CD14-positive monocyte (primary cell): ENCODE results near the gene CNPY1. TPM values are rescaled to one million over a fixed set of nuclear protein-coding genes. Genes with fewer than 3 reads are reported as not detected.

ENCODE experiments used
- DNase-seq, 3 donors: peaks; one replicate each; pipeline ENCODE4 v3.0.0-alpha.2; 2011 to 2022
- H2AFZ ChIP-seq: 2 replicates; pipeline ENCODE4 v1.6.0; 2012; ENCODE audit warnings: mild to moderate bottlenecking, low read depth, low read length, inconsistent platforms; ENCODE audit not compliant: insufficient read depth, poor library complexity, severe bottlenecking
- H3K27ac ChIP-seq, 2 donors: 1 replicate in 1 of 2; 2 replicates in 1 of 2; pipeline ENCODE4 v1.5.1; 2012 to 2013; ENCODE audit warnings: low read length in 2 of 2, control low read depth in 1 of 2, inconsistent platforms in 1 of 2, low read depth in 1 of 2, mild to moderate bottlenecking in 1 of 2
- H3K27me3 ChIP-seq, 2 donors: one replicate each; pipeline versions ENCODE4 v1.6.0 to v1.6.1; 2011 to 2013; ENCODE audit warnings: low read length in 2 of 2; ENCODE audit not compliant: control insufficient read depth in 2 of 2, insufficient read depth in 2 of 2
- H3K36me3 ChIP-seq, 2 donors: replicated peaks in 1 of 2; 1 replicate in 1 of 2; 2 replicates in 1 of 2; pipeline versions ENCODE4 v1.5.1 to v1.6.1; 2012 to 2013; ENCODE audit warnings: low read length in 2 of 2, control low read depth in 1 of 2, inconsistent platforms in 1 of 2, mild to moderate bottlenecking in 1 of 2; ENCODE audit not compliant: insufficient read depth in 2 of 2, control insufficient read depth in 1 of 2
- H3K4me1 ChIP-seq, 2 donors: 1 replicate in 1 of 2; 2 replicates in 1 of 2; pipeline versions ENCODE4 v1.5.1 to v1.6.1; 2012 to 2013; ENCODE audit warnings: low read length in 2 of 2, control low read depth in 1 of 2, inconsistent platforms in 1 of 2, mild to moderate bottlenecking in 1 of 2, moderate library complexity in 1 of 2; ENCODE audit not compliant: insufficient read depth in 2 of 2, control insufficient read depth in 1 of 2
- H3K4me2 ChIP-seq: replicated peaks from 2 replicates; pipeline ENCODE3; 2012; ENCODE audit warnings: low read length, moderate library complexity, mild to moderate bottlenecking; ENCODE audit not compliant: poor library complexity, severe bottlenecking; ENCODE audit errors: extremely low read depth
- H3K4me3 ChIP-seq, 3 experiments: fragments of 200-600 bp in 1 of 3; sonication (generic) in 1 of 3; replicated peaks in 1 of 3; 1 replicate in 2 of 3; 2 replicates in 1 of 3; pipeline ENCODE4 v1.5.1; 2011 to 2013; ENCODE audit warnings: low read length in 3 of 3, mild to moderate bottlenecking in 3 of 3, control low read depth in 2 of 3, low read depth in 2 of 3, inconsistent platforms in 1 of 3, moderate library complexity in 1 of 3
- H3K79me2 ChIP-seq: 2 replicates; pipeline ENCODE4 v1.6.0; 2012; ENCODE audit warnings: mild to moderate bottlenecking, control low read depth, inconsistent platforms, low read length, moderate library complexity; ENCODE audit not compliant: insufficient read depth
- H3K9ac ChIP-seq: 2 replicates; pipeline ENCODE4 v1.6.0; 2017; ENCODE audit warnings: low read length, mild to moderate bottlenecking; ENCODE audit not compliant: insufficient read depth, poor library complexity, severe bottlenecking
- H3K9me3 ChIP-seq, 2 donors: replicated peaks in 1 of 2; 1 replicate in 1 of 2; 2 replicates in 1 of 2; pipeline versions ENCODE4 v1.5.1 to v1.6.1; 2012 to 2013; ENCODE audit warnings: low read length in 2 of 2, control low read depth in 1 of 2; ENCODE audit not compliant: control insufficient read depth in 1 of 2, insufficient read depth in 1 of 2
- H4K20me1 ChIP-seq: 2 replicates; pipeline ENCODE4 v1.6.0; 2012; ENCODE audit warnings: mild to moderate bottlenecking, low read length, control low read depth, moderate library complexity; ENCODE audit not compliant: insufficient read depth
- H3K27ac Mint-ChIP-seq, 7 donors: one replicate each; pipeline ENCODE4 v1.8.0; 2020; ENCODE audit warnings: mild to moderate bottlenecking in 7 of 7, mixed read lengths in 7 of 7, moderate library complexity in 6 of 7, inconsistent platforms in 2 of 7
- H3K27me3 Mint-ChIP-seq, 3 donors: one replicate each; pipeline ENCODE4 v1.8.0; 2021 to 2022; ENCODE audit warnings: low read depth in 3 of 3, mild to moderate bottlenecking in 3 of 3, mixed read lengths in 3 of 3, moderate library complexity in 3 of 3, inconsistent platforms in 1 of 3
- H3K36me3 Mint-ChIP-seq, 2 donors: one replicate each; pipeline ENCODE4 v1.8.0; 2020; ENCODE audit warnings: mixed read lengths in 2 of 2, inconsistent platforms in 1 of 2, mild to moderate bottlenecking in 1 of 2
- H3K4me1 Mint-ChIP-seq: one replicate; pipeline ENCODE4 v1.8.0; 2020; ENCODE audit warnings: mild to moderate bottlenecking, mixed read lengths
- H3K4me3 Mint-ChIP-seq, 2 donors: one replicate each; pipeline ENCODE4 v1.8.0; 2020; ENCODE audit warnings: mild to moderate bottlenecking in 2 of 2, mixed read lengths in 2 of 2, moderate library complexity in 1 of 2
- H3K9me3 Mint-ChIP-seq, 7 donors: one replicate each; pipeline ENCODE4 v1.8.0; 2020 to 2022; ENCODE audit warnings: mixed read lengths in 7 of 7, mild to moderate bottlenecking in 6 of 7, moderate library complexity in 6 of 7, inconsistent platforms in 2 of 7
- WGBS: methylation state at CpG from one replicate; pipeline ENCODE4 v1.1.5; 2013; ENCODE audit warnings: missing lambda C conversion rate; ENCODE audit not compliant: insufficient coverage; 5-methylcytosine and 5-hydroxymethylcytosine counted together
- intact Hi-C, 2 donors: fragments of 100-400 bp; cut with micrococcal nuclease; formaldehyde crosslinking; loops; one replicate each; pipeline versions ENCODE4 v1.15.0 to v1.15.1; 2023
- polyA plus RNA-seq, 3 donors: library from polyadenylated mRNA; depleted of rRNA in 1 of 3; unstranded in 2 of 3; stranded (reverse) in 1 of 3; fragments of 300-500 nt in 2 of 3; fragments of >200 nt in 1 of 3; fragmentation: Illumina TruSeq in 2 of 3; gene quantifications; 1 replicate in 2 of 3; 2 replicates in 1 of 3; pipeline ENCODE4 v1.2.3, GENCODE V29; 2012 to 2021
- TF ChIP-seq, protein P1 (sequence below): fragments of 200-600 bp; IDR thresholded peaks from one replicate; pipeline ENCODE4 v1.8.0; 2022; ENCODE audit warnings: antibody characterized with exemption, mild to moderate bottlenecking

Gene CNPY1
- polyA plus RNA-seq, 3 donors = not detected

DNA sequence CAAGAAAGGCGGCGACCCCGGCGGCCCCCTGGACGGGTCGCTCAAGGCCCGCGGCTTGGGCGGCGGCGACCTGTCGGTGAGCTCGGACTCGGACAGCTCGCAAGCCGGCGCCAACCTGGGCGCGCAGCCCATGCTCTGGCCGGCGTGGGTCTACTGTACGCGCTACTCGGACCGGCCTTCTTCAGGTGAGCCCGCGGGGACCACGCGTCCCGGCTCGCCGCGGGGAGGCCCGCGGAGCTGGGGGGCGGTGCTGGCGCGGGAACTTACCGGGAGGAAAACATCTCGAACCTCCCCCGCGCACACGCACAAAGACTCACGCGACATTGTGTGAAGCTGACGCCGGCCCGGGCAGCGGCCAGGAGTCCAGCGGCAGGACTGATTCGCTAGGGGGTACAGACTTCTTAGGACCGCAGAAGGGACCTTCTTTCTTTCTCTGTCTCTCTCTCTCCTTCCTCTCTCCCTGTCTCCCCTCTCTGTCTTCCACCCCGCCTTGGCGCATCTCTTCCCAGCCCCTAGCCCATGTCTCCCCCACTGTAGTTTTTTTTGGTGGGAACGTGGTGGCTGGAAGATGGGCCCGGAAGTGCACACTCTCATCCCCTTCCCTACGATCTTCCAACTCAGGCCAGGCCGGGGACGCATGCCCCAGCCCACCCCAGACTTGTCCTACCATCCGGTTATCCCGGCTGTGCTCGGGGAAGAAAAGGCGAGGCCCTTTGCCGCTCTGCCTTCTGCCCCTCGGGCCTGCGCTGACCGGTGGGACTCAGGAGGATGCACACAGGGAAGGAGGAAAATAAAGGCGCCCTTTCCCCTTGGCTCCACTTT, 87.3 kb downstream of the CNPY1 start:
- H3K27ac ChIP-seq = no peak overlapping the region
- no peaks in the 10 kb centered on the region for H3K79me2 ChIP-seq
- Mint-ChIP-seq H3K9me3 (peaks cover 2 to 55% (median 40%) of the 10 kb centered on the region in 7 donors), H3K27ac (peak overlapping the region in 1 of 7 donors; percentile 25), H3K4me1 (peaks cover 24% of the 10 kb centered on the region), H3K27me3 (peaks cover 85 to 95% (median 90%) of the 10 kb centered on the region in 3 donors), H3K4me3 (peak overlapping the region in 1 of 2 donors; percentile 64), H3K36me3 (peaks cover 3 to 6% of the 10 kb centered on the region in 2 donors)
- no peaks in the 10 kb centered on the region for H4K20me1 ChIP-seq
- peaks cover 11 to 25% of the 10 kb centered on the region in 2 donors for H3K4me1 ChIP-seq
- 4% methylated on average over 62 of the region's 68 CpGs for WGBS
- no peaks in the 10 kb centered on the region for H3K36me3 ChIP-seq
- TF ChIP-seq, protein P1, sequence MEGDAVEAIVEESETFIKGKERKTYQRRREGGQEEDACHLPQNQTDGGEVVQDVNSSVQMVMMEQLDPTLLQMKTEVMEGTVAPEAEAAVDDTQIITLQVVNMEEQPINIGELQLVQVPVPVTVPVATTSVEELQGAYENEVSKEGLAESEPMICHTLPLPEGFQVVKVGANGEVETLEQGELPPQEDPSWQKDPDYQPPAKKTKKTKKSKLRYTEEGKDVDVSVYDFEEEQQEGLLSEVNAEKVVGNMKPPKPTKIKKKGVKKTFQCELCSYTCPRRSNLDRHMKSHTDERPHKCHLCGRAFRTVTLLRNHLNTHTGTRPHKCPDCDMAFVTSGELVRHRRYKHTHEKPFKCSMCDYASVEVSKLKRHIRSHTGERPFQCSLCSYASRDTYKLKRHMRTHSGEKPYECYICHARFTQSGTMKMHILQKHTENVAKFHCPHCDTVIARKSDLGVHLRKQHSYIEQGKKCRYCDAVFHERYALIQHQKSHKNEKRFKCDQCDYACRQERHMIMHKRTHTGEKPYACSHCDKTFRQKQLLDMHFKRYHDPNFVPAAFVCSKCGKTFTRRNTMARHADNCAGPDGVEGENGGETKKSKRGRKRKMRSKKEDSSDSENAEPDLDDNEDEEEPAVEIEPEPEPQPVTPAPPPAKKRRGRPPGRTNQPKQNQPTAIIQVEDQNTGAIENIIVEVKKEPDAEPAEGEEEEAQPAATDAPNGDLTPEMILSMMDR = no peak
- no peak overlapping the region for H3K9ac ChIP-seq
- peak overlapping the region; percentile 63 for H2AFZ ChIP-seq
- H3K4me3 ChIP-seq = peak overlapping the region in 1 of 3 experiments; percentile 51
- peak overlapping the region; percentile 69 for H3K4me2 ChIP-seq
- no peak for DNase-seq
- peaks cover 78 to 87% of the 10 kb centered on the region in 2 donors for H3K27me3 ChIP-seq
- intact Hi-C loops = no loop called here
- peaks cover 6 to 69% of the 10 kb centered on the region in 2 donors for H3K9me3 ChIP-seq

DNA sequence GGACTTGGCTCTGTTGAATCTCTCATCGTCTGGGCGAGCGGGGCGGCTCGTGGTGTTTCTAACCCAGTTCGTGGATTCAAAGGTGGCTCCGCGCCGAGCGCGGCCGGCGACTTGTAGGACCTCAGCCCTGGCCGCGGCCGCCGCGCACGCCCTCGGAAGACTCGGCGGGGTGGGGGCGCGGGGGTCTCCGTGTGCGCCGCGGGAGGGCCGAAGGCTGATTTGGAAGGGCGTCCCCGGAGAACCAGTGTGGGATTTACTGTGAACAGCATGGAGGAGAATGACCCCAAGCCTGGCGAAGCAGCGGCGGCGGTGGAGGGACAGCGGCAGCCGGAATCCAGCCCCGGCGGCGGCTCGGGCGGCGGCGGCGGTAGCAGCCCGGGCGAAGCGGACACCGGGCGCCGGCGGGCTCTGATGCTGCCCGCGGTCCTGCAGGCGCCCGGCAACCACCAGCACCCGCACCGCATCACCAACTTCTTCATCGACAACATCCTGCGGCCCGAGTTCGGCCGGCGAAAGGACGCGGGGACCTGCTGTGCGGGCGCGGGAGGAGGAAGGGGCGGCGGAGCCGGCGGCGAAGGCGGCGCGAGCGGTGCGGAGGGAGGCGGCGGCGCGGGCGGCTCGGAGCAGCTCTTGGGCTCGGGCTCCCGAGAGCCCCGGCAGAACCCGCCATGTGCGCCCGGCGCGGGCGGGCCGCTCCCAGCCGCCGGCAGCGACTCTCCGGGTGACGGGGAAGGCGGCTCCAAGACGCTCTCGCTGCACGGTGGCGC, 88.1 kb downstream of the CNPY1 start, which contains the start of gene EN2:
EN2 (plus strand) TSS at position 19 of the 767 bp plus-strand sequence; CDS start at position 268, 249 bp downstream.
- peaks cover 6 to 68% of the 10 kb centered on the region in 2 donors for H3K9me3 ChIP-seq
- no peaks in the 10 kb centered on the region for H4K20me1 ChIP-seq
- peaks cover 3 to 6% of the 10 kb centered on the region in 2 donors for H3K36me3 Mint-ChIP-seq
- peaks cover 78 to 86% of the 10 kb centered on the region in 2 donors for H3K27me3 ChIP-seq
- no peak for DNase-seq
- peak within 1 kb of the TSS; percentile 87 for H3K4me2 ChIP-seq
- peaks cover 11 to 25% of the 10 kb centered on the region in 2 donors for H3K4me1 ChIP-seq
- no peak within 1 kb of the TSS for H3K9ac ChIP-seq
- no peak within 1 kb of the TSS for H3K27ac Mint-ChIP-seq
- H3K27me3 Mint-ChIP-seq = peaks cover 83 to 95% (median 90%) of the 10 kb centered on the region in 3 donors
- peaks cover 24% of the 10 kb centered on the region for H3K4me1 Mint-ChIP-seq
- TF ChIP-seq, protein P1 = no peak
- peaks cover 2 to 53% (median 35%) of the 10 kb centered on the region in 7 donors for H3K9me3 Mint-ChIP-seq
- peak within 1 kb of the TSS; percentile 28 to 77 (median 39) for H3K4me3 ChIP-seq
- H3K36me3 ChIP-seq = no peaks in the 10 kb centered on the region
- intact Hi-C loops = no loop called here
- 1% methylated on average over 105 of the region's 105 CpGs for WGBS
- H3K4me3 Mint-ChIP-seq = peak within 1 kb of the TSS; percentile 74 to 86
- no peak within 1 kb of the TSS for H3K27ac ChIP-seq
- no peaks in the 10 kb centered on the region for H3K79me2 ChIP-seq
- peak within 1 kb of the TSS; percentile 67 for H2AFZ ChIP-seq
